ENCODE data around the gene FBN3. TPM values are rescaled to one million over a fixed set of nuclear protein-coding genes. Genes with fewer than 3 reads are reported as not detected.

FBN3 gene
- total RNA-seq, 4 donors from 2014 or later, result 0.02 TPM; not detected in 3

DNA sequence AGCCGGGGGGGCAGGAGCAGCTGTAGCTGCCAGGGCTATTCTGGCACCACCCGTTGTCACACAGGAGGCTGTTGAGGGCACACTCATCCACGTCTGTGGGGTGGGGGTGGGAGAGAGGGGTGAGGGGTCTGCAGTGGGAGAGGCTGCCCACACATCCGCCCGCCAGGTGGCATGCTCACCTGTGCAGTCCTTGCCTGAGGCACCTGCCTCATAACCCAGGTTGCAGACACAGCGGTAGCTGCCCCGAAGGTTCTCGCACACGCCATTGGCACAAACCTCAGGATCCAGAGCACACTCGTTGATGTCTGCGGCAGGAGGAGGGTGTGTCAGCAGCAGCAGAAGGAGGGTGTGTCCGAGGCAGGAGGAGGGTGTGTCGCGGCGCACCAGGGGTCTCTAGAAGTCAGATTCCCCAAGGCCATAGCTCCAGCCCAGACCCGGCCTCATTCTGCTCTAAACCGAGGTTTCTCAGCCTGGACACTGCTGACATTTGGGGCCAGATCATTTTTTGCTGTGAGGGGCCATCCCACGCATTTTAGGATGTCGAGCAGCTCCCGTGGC lies 20.3 kb downstream of the FBN3 start:
- Histone ChIP-seq H3K27me3 (peaks cover 60% of the 10 kb centered on the region), H3K4me3 (no peak overlapping the region), H3K27ac (no peak overlapping the region), H3K36me3 (no peaks in the 10 kb centered on the region), H3K9me3 (no peaks in the 10 kb centered on the region), H3K4me1 (no peaks in the 10 kb centered on the region)
- no peak for ATAC-seq
- TF ChIP-seq EP300 (IDR thresholded peaks at IDR 0.05), result no peak
- no peak for TF ChIP-seq POLR2A (IDR thresholded peaks at IDR 0.05)
- TF ChIP-seq, protein P1, sequence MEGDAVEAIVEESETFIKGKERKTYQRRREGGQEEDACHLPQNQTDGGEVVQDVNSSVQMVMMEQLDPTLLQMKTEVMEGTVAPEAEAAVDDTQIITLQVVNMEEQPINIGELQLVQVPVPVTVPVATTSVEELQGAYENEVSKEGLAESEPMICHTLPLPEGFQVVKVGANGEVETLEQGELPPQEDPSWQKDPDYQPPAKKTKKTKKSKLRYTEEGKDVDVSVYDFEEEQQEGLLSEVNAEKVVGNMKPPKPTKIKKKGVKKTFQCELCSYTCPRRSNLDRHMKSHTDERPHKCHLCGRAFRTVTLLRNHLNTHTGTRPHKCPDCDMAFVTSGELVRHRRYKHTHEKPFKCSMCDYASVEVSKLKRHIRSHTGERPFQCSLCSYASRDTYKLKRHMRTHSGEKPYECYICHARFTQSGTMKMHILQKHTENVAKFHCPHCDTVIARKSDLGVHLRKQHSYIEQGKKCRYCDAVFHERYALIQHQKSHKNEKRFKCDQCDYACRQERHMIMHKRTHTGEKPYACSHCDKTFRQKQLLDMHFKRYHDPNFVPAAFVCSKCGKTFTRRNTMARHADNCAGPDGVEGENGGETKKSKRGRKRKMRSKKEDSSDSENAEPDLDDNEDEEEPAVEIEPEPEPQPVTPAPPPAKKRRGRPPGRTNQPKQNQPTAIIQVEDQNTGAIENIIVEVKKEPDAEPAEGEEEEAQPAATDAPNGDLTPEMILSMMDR (IDR thresholded peaks at IDR 0.05), result no peak
- TF ChIP-seq POLR2AphosphoS5 (IDR thresholded peaks at IDR 0.05), result no peak
- 80% methylated on average over 1 of the region's 20 CpGs for WGBS, 2 donors (ENCODE audit: low coverage in 1 of 2)

DNA sequence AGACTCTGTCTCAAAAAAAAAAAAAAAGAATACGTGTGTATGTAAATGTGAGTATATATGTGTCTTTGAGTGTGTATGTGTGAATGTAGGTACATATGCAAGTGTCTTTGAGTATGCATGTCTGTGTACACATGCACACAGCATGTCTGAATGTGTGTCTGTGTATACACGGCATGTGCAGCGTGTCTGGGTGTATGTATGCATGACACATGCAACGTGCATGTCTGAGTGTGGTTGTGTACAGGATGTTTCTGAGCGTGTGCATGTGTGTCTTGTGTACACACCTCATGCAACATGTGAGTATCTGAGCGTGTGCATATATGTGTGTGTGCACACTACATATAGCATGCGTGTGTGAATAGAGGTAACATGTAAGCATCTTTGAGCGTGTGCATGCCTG lies 20.8 kb downstream of the FBN3 start:
- no peaks in the 10 kb centered on the region for H3K36me3 ChIP-seq
- 89 to 93% methylated on average over 8 of the region's 8 CpGs for WGBS, 2 donors (ENCODE audit: low coverage in 1 of 2)
- ATAC-seq, result no peak
- no peaks in the 10 kb centered on the region for H3K4me1 ChIP-seq
- TF ChIP-seq, protein P1 (IDR thresholded peaks at IDR 0.05), result no peak
- TF ChIP-seq POLR2A (IDR thresholded peaks at IDR 0.05), result no peak
- no peak for TF ChIP-seq POLR2AphosphoS5 (IDR thresholded peaks at IDR 0.05)
- no peak for TF ChIP-seq EP300 (IDR thresholded peaks at IDR 0.05)
- H3K27ac ChIP-seq, result no peak overlapping the region
- H3K27me3 ChIP-seq, result peaks cover 59% of the 10 kb centered on the region
- H3K4me3 ChIP-seq, result no peak overlapping the region
- no peaks in the 10 kb centered on the region for H3K9me3 ChIP-seq

DNA sequence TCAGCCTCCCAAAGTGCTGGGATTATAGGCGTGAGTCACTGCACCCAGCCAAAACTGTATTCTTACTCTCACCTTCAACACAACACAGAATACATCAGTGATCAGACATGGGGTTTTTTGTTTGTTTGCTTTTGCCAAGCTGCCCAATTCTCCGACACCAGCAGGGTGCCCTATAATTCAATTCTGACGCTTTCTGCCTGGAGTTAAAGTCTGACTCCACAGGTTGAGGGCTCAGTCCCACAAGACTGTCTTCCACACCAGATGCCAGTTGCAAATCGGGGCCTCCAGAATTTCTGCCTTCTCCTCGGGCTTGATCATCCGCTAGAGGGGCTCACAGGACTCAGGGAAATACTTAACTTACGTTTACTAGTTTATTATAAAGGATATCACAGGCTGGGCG lies 22.1 kb downstream of the FBN3 start:
- no peak overlapping the region for H3K27ac ChIP-seq
- TF ChIP-seq, protein P1 (IDR thresholded peaks at IDR 0.05), result no peak
- TF ChIP-seq POLR2AphosphoS5 (IDR thresholded peaks at IDR 0.05), result no peak
- no peak for TF ChIP-seq POLR2A (IDR thresholded peaks at IDR 0.05)
- no peak for TF ChIP-seq EP300 (IDR thresholded peaks at IDR 0.05)
- H3K27me3 ChIP-seq, result peaks cover 49% of the 10 kb centered on the region
- no peak for ATAC-seq
- WGBS, 2 donors (ENCODE audit: low coverage in 1 of 2), result 81 to 92% methylated on average over 2 to 5 of the region's 8 CpGs
- H3K4me1 ChIP-seq, result no peaks in the 10 kb centered on the region
- no peaks in the 10 kb centered on the region for H3K9me3 ChIP-seq
- no peaks in the 10 kb centered on the region for H3K36me3 ChIP-seq
- no peak overlapping the region for H3K4me3 ChIP-seq

DNA sequence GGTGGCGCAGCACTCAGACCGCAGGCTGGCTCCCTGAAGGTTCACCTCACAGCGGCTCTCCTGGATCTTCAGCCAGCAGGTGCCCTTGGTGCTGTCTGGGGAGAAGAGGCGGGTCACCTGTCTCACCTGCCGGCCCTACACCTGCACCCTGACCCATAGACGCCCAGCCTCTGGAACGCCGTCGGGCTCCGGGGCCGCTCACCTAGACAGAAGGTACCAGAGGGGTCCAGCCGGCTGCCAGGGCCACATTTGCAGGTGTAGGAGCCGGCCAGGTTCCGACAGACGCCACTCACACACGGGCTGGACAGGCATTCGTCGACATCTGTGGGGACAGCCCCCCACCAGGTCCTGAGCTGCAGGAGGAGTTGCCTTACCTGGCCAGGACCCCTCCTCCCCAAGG lies 22.9 kb downstream of the FBN3 start:
- no peak for ATAC-seq

DNA sequence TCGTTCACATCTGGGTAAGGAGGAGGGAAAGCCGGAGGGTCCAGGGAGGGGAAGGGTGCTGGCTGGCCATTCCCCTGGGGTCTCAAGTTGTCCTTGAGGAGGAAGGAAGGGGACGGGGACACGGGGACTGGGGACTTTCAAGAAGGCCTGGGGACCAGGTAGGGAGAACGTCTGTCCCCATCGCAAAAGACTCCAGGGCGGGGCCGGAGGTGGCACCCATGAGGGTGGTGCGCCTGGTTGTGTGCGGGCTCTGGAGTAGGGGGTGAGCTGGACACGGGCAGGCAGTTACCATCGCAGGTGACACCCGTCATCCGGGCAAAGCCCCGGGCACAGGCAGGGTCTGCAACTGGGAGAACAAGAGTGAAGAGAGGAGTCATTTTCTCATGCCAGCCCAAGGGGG lies 23.4 kb downstream of the FBN3 start:
- no peak for ATAC-seq
- Histone ChIP-seq H3K27me3 (peaks cover 37% of the 10 kb centered on the region), H3K36me3 (no peaks in the 10 kb centered on the region), H3K4me1 (no peaks in the 10 kb centered on the region), H3K4me3 (no peak overlapping the region), H3K9me3 (no peaks in the 10 kb centered on the region), H3K27ac (no peak overlapping the region)
- WGBS, 2 donors (ENCODE audit: low coverage in 1 of 2), result 82 to 86% methylated on average over 3 to 15 of the region's 15 CpGs
- TF ChIP-seq POLR2AphosphoS5 (IDR thresholded peaks at IDR 0.05) (no peak), POLR2A (IDR thresholded peaks at IDR 0.05) (no peak), EP300 (IDR thresholded peaks at IDR 0.05) (no peak)
- TF ChIP-seq, protein P1 (IDR thresholded peaks at IDR 0.05), result no peak

More for the DNA sequence above, 22.9 kb downstream of the FBN3 start:
- WGBS, 2 donors (ENCODE audit: low coverage in 1 of 2), result no CpG with 5 or more reads among the region's 18 CpGs
- TF ChIP-seq POLR2AphosphoS5 (IDR thresholded peaks at IDR 0.05) (no peak), POLR2A (IDR thresholded peaks at IDR 0.05) (no peak)
- no peak overlapping the region for H3K27ac ChIP-seq
- H3K9me3 ChIP-seq, result no peaks in the 10 kb centered on the region
- H3K4me3 ChIP-seq, result no peak overlapping the region
- no peaks in the 10 kb centered on the region for H3K36me3 ChIP-seq
- H3K4me1 ChIP-seq, result no peaks in the 10 kb centered on the region
- peaks cover 42% of the 10 kb centered on the region for H3K27me3 ChIP-seq

All from gastroesophageal sphincter (tissue), 4 donors.